Retinal pigment epithelial cell (primary cell): ENCODE data around the gene ISCA2.
"Not testable (repeated sequence)": the region's sequence is repeated elsewhere in the genome, so short reads cannot be mapped to it uniquely, and the experiment has no call there.

Experiments
- DNase-seq: peaks from one replicate; pipeline ENCODE4 v3.0.0-alpha.2; 2010; ENCODE audit warnings: low read depth
- H3K4me3 ChIP-seq: 2 replicates; pipeline ENCODE4 v1.5.1; 2011; ENCODE audit warnings: mild to moderate bottlenecking, low read length, control low read depth, moderate library complexity
- TF ChIP-seq, protein P1 (sequence below): conservative IDR thresholded peaks from 2 replicates; pipeline ENCODE4 v1.5.1; 2011; ENCODE audit warnings: low read depth, low read length, control low read depth, inconsistent platforms

The ISCA2 gene, protein sequence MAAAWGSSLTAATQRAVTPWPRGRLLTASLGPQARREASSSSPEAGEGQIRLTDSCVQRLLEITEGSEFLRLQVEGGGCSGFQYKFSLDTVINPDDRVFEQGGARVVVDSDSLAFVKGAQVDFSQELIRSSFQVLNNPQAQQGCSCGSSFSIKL

DNA sequence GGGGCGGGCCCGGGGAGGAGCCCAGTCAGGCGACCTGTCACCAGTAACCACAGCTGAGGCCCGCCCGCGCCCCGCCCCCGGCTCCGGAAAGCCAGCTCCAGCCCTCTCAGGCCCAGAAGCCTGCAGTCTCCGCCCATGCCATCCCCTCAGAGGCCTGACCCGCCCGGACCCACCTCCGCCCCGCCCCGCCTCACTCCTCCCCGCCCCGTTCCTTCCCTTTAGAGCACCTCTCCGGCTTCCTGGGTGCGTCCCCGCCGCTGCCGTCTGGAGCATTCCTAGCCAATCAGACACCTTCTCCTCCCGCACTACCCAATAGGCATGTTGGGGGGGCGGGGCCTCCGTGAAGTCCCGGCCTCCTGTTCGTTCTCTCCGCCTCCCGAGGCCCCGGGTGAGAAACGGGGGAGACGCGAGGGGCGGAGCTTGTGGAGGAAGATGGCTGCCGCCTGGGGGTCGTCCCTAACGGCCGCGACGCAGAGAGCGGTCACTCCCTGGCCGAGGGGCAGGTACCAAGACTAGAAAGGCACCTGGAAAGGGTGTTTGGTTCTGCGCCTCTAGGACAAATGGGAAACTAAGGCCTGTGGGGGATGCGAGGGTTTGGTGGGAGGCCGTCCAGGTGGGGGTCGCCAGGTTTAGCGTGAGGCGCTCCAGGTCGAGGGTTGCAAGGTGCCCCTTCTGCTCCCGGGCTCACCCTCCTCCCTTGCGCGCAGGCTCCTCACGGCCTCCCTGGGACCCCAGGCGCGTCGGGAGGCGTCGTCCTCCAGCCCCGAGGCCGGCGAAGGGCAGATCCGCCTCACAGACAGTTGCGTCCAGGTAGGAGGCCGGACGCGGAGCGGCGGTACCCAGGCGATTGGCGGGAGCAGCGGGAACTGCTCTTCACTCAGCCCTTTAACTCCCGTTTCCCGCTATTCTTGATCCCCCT lies at the start of gene ISCA2:
Gene ISCA2, plus strand, starts transcription at position 423 of the 919 bp plus-strand sequence. Its CDS starts 10 bp downstream, at position 433.
- TF ChIP-seq, protein P1, sequence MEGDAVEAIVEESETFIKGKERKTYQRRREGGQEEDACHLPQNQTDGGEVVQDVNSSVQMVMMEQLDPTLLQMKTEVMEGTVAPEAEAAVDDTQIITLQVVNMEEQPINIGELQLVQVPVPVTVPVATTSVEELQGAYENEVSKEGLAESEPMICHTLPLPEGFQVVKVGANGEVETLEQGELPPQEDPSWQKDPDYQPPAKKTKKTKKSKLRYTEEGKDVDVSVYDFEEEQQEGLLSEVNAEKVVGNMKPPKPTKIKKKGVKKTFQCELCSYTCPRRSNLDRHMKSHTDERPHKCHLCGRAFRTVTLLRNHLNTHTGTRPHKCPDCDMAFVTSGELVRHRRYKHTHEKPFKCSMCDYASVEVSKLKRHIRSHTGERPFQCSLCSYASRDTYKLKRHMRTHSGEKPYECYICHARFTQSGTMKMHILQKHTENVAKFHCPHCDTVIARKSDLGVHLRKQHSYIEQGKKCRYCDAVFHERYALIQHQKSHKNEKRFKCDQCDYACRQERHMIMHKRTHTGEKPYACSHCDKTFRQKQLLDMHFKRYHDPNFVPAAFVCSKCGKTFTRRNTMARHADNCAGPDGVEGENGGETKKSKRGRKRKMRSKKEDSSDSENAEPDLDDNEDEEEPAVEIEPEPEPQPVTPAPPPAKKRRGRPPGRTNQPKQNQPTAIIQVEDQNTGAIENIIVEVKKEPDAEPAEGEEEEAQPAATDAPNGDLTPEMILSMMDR: no peak
- H3K4me3 ChIP-seq: peak within 1 kb of the TSS; percentile 99
- DNase-seq: peak; percentile 97

DNA sequence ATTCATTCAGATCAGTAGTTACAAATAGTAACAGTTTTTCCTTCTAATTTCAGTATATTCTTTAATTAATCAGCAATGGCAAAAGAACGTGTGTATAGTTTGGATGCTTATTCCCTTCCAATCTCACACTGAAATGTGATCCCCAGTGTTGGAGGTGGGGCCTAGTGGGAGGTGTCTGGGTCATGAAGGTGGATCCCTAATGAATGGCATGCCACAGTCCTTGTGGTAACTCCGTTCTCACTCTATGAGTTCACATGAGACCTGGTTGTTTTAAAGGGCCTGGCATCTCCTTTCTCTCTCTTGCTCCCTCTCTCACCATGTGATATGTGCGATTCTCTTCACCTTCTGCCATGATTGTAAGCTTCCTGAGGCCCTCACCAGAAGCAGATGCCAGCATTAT lies 48.7 kb upstream of the ISCA2 start:
- TF ChIP-seq, protein P1: no peak
- DNase-seq: no peak
- no peak overlapping the region for H3K4me3 ChIP-seq

DNA sequence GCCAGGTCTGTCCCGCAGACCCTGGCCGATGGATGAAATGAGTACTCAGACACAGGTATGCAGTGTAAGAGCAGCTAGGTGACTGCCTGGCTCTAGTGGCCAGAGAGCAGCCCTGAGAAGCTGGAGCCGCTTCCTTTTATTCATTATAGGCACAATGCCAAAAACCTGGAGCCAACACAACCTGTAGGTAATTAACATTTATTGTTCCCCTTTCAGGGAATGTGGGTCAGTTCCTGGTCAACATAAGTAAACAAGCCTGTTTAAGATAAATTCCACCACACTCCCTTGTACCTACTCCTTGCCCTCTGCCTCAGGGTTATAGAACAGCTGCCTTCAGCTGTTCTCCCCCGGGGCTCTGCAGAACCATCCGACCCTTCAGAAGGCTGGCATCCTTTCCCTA lies 39.2 kb upstream of the ISCA2 start:
- H3K4me3 ChIP-seq, DNase-seq: not testable (repeated sequence)

DNA sequence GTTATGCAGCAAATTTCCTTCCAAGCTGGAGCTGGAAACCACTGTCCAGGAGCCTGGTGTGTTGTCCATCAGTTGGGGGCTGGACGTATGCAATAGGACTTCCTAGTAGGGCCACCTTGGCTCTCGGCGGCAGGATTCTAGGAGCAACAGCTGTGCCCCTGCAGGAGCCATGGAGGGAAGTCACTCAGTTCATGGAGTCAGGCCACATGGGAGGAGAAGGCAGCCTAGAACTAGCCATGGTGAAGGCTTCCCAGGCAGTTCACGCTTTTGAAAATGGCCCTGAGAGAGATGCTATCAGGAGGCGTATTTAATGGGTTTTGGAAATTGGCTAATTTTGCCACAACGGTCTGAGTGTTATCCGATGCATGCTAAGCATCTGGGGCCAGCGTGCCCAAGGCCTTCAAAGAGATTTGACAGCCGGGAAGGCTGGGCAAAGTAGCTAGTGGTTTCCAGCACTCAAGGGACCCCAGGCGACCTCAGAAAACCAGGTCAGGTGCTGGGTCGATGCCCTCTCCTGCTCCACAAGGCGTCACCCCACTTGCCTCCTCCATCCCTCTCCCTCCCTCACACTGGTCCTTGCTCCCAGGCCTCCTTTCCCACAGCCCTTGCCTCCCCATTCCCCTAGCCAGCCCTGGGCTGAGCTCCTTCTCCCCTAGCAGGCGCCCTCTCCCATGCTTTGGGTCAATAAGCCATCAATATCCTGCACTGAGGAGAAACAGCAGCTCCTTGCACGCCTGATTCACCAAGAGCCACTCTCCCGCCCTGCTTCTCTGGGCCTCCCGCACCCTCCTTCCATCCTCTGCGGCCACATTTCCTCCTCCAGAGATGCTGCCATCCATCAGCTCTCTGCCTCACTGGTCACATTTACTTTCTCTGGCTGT lies 36.6 kb upstream of the ISCA2 start:
- DNase-seq: no peak
- TF ChIP-seq, protein P1: no peak

DNA sequence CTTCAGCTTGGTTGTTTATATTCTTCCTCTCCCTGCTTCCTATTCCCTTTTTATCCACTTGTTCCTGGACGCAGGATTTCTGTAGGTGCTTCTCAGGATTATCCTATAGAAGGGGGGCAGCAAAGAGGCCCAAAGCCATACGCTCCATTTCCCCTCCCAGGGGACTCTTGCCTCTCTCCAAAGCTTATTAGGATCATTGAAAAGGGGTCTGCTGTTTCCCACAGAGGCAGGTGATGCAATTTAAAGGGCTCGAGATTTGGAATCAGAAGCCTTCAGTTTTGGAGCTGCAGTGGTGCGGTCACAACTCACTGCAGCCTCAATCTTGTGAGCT lies 36.0 kb upstream of the ISCA2 start:
- no peak overlapping the region for H3K4me3 ChIP-seq
- TF ChIP-seq, protein P1: no peak
- DNase-seq: no peak

More for the DNA sequence above, 36.6 kb upstream of the ISCA2 start:
- H3K4me3 ChIP-seq: no peak overlapping the region

DNA sequence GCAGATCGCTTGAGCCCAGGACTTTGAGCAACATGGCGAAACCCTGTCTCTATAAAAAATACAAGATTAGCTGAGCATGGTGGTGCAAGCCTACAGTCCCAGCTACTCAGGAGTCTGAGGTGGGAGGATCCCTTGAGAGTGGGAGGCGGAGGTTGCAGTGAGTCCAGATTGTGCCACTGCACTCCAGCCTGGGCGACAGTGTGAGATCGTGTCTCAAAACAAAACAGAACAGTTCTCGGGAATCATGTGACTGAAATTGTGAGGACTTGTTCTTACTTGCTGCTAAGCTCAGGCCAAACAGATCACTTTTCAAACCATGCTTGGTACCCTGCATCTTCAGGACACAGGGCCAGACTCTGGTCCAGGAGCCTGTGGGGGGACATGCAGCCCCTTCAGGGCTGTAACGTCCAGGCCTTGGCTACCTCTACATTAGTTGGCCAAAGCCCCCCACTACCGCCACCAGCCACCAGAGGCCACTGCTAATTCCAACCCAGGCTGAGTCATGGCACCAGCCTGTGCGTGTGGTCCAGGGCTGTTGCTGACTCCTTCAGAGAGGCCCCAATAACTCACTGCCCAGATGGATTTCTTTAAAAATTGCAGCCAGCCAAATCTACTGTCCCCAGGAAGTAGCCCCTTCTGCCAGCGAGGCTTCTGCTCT lies 34.1 kb upstream of the ISCA2 start:
- TF ChIP-seq, protein P1: peak; percentile 86
- no peak overlapping the region for H3K4me3 ChIP-seq
- DNase-seq: peak; percentile 7

DNA sequence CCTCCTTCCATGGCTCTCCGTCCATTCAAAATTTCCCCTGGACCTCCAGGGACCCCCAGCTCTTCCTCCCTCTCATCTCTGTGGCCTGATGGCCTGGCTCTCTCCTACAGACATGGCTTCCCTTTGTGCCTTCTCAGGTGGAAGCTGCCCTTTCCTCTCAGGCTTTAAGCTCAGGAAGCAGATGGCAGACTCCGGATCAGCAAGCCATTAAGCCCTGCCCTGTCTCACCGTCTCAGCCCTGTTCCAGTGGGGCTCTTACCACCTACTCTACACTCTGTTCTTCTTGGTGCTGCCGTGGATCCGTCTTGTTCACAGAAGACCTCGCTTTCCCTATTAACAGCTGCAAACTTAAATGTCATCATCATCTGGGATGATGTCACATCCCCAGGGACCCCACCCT lies 33.6 kb upstream of the ISCA2 start:
- H3K4me3 ChIP-seq: no peak overlapping the region
- TF ChIP-seq, protein P1: no peak
- no peak for DNase-seq
